HepG2 (cell line): ENCODE measurements around the gene C2CD4A. TPM values are rescaled to one million over a fixed set of nuclear protein-coding genes. Genes with fewer than 3 reads are reported as not detected.

ENCODE experiments used
- AGO1 ChIP-seq: fragments of 200-400 bp; formaldehyde crosslinking; IDR thresholded peaks from 2 replicates; pipeline ENCODE4 v1.6.1; 2017; ENCODE audit warnings: mild to moderate bottlenecking, low read depth, low read length, moderate library complexity; ENCODE audit not compliant: poor library complexity, severe bottlenecking
- ARID2 ChIP-seq: sonication (generic); formaldehyde crosslinking; IDR thresholded peaks from 2 replicates; pipeline ENCODE4 v1.8.1; 2022; ENCODE audit warnings: mild to moderate bottlenecking, missing genetic modification reagents, borderline replicate concordance
- CCAR2 ChIP-seq: fragments of 200-400 bp; formaldehyde crosslinking; optimal IDR thresholded peaks from 2 replicates; pipeline ENCODE3; 2018; ENCODE audit warnings: low read depth, mild to moderate bottlenecking, low read length, moderate library complexity
- DNMT3B ChIP-seq: conservative IDR thresholded peaks from 2 replicates; pipeline ENCODE4 v1.6.1; 2016; ENCODE audit warnings: missing biosample characterization, control low read depth
- ELK4 ChIP-seq: sonication (generic); formaldehyde crosslinking; IDR thresholded peaks from 2 replicates; pipeline ENCODE4 v1.9.0; 2021; ENCODE audit warnings: missing genetic modification reagents, borderline replicate concordance
- ETV6 ChIP-seq: sonication (generic); formaldehyde crosslinking; conservative IDR thresholded peaks from 2 replicates; pipeline ENCODE4 v1.4.0; 2020; ENCODE audit warnings: missing genetic modification reagents
- HMG20A ChIP-seq: IDR thresholded peaks from 2 replicates; pipeline ENCODE4 v1.6.1; 2016; ENCODE audit warnings: borderline replicate concordance
- HNRNPK ChIP-seq: fragments of 200-400 bp; formaldehyde crosslinking; IDR thresholded peaks from 2 replicates; pipeline ENCODE4 v1.6.1; 2018; ENCODE audit warnings: low read length, low read depth, moderate library complexity, mild to moderate bottlenecking; ENCODE audit not compliant: poor library complexity, severe bottlenecking
- JUNB ChIP-seq: sonication (generic); formaldehyde crosslinking; IDR thresholded peaks from 2 replicates; pipeline ENCODE4 v1.8.0; 2022; ENCODE audit warnings: missing genetic modification reagents, mild to moderate bottlenecking, borderline replicate concordance
- KDM2A ChIP-seq: sonication (generic); formaldehyde crosslinking; IDR thresholded peaks from 2 replicates; pipeline ENCODE4 v1.4.0; 2020; ENCODE audit warnings: low read depth, missing genetic modification reagents, borderline replicate concordance
- KLF6 ChIP-seq: IDR thresholded peaks from 2 replicates; pipeline ENCODE4 v1.8.0; 2016; ENCODE audit warnings: missing biosample characterization, missing genetic modification reagents
- MAX ChIP-seq: IDR thresholded peaks from 2 replicates; pipeline ENCODE4 v1.6.1; 2012; ENCODE audit warnings: inconsistent platforms
- MTF2 ChIP-seq: sonication (generic); formaldehyde crosslinking; IDR thresholded peaks from 2 replicates; pipeline ENCODE4 v1.5.0; 2020; ENCODE audit warnings: missing genetic modification reagents, borderline replicate concordance
- NFYB ChIP-seq: sonication (generic); formaldehyde crosslinking; IDR thresholded peaks from 2 replicates; pipeline ENCODE4 v1.4.0; 2020; ENCODE audit warnings: missing genetic modification reagents
- RARG ChIP-seq: sonication (generic); formaldehyde crosslinking; IDR thresholded peaks from 2 replicates; pipeline ENCODE4 v1.4.0; 2020; ENCODE audit warnings: low read depth, mild to moderate bottlenecking, missing genetic modification reagents
- RCOR2 ChIP-seq: IDR thresholded peaks from 2 replicates; pipeline ENCODE4 v1.6.1; 2016; ENCODE audit warnings: missing biosample characterization, missing genetic modification reagents
- SKIL ChIP-seq: sonication (generic); formaldehyde crosslinking; IDR thresholded peaks from 2 replicates; pipeline ENCODE4 v1.8.0; 2022; ENCODE audit warnings: missing genetic modification reagents, mild to moderate bottlenecking, moderate library complexity, borderline replicate concordance
- SMAD1 ChIP-seq: sonication (generic); formaldehyde crosslinking; IDR thresholded peaks from 2 replicates; pipeline ENCODE4 v1.4.0; 2020; ENCODE audit warnings: missing genetic modification reagents, low read depth, mild to moderate bottlenecking, borderline replicate concordance
- SMC3 ChIP-seq: IDR thresholded peaks from 2 replicates; pipeline ENCODE4 v1.6.1; 2011; ENCODE audit warnings: low read length, improper control_type of control experiment
- TSC22D2 ChIP-seq: sonication (generic); formaldehyde crosslinking; IDR thresholded peaks from 2 replicates; pipeline ENCODE4 v1.5.1; 2020; ENCODE audit warnings: missing genetic modification reagents, mild to moderate bottlenecking, borderline replicate concordance
- XBP1 ChIP-seq: sonication (generic); formaldehyde crosslinking; IDR thresholded peaks from 2 replicates; pipeline ENCODE4 v1.5.0; 2020; ENCODE audit warnings: missing genetic modification reagents
- ZBTB8A ChIP-seq: sonication (generic); formaldehyde crosslinking; IDR thresholded peaks from 2 replicates; pipeline ENCODE4 v1.4.0; 2020; ENCODE audit warnings: mild to moderate bottlenecking, low read depth, missing genetic modification reagents, borderline replicate concordance
- ZFYVE20 ChIP-seq: sonication (generic); formaldehyde crosslinking; IDR thresholded peaks from 2 replicates; pipeline ENCODE4 v1.8.0; 2023; ENCODE audit warnings: low read depth, mild to moderate bottlenecking, moderate library complexity, missing genetic modification reagents, borderline replicate concordance
- ZNF34 ChIP-seq: sonication (generic); formaldehyde crosslinking; IDR thresholded peaks from 2 replicates; pipeline ENCODE4 v1.4.0; 2020; ENCODE audit warnings: mild to moderate bottlenecking, missing genetic modification reagents, borderline replicate concordance
- ZNF383 ChIP-seq: sonication (generic); formaldehyde crosslinking; IDR thresholded peaks from 2 replicates; pipeline ENCODE4 v1.4.0; 2020; ENCODE audit warnings: missing genetic modification reagents, mild to moderate bottlenecking, borderline replicate concordance
- ZNF557 ChIP-seq: sonication (generic); formaldehyde crosslinking; IDR thresholded peaks from 2 replicates; pipeline ENCODE4 v1.4.0; 2020; ENCODE audit warnings: missing genetic modification reagents
- ZNF766 ChIP-seq: sonication (generic); formaldehyde crosslinking; IDR thresholded peaks from 2 replicates; pipeline ENCODE4 v1.5.0; 2020; ENCODE audit warnings: missing genetic modification reagents, borderline replicate concordance
- polyA plus RNA-seq, 8 experiments: library from polyadenylated mRNA; depleted of rRNA in 3 of 8; stranded (reverse) in 7 of 8; unstranded in 1 of 8; fragments of >200 nt; fragmentation: Illumina TruSeq in 4 of 8; extraction: Trizol in 4 of 8; gene quantifications; 2 replicates each; pipeline versions ENCODE4 v1.2.1 to v1.2.3, GENCODE V29; 2011 to 2016; ENCODE audit warnings: low read depth in 4 of 8, missing spikeins in 1 of 8, mixed read lengths in 1 of 8; ENCODE audit not compliant: insufficient read depth in 1 of 8
- total RNA-seq, 5 experiments: library from RNA; depleted of rRNA; stranded (reverse); fragments of >200 nt; fragmentation: Illumina TruSeq; extraction: Trizol; gene quantifications; 2 replicates each; pipeline ENCODE4 v1.2.3, GENCODE V29; 2016; ENCODE audit warnings: low read depth in 1 of 5

Gene C2CD4A
- total and polyA plus RNA-seq, 2 of the 13 experiments (the other 11 are each of a cell fraction or from before 2014, with no cell fraction given): 0.20 TPM; not detected in 1

GRCh38 chr15:62060113-62060895, 6.5 kb upstream of the C2CD4A start, which contains the start of gene VPS13C (continued):
- TF ChIP-seq CCAR2 (peak; percentile 73), TSC22D2 (CRISPR knock-in tag) (0 out of 2 replicates have a peak, but pooled peaks have one; percentile 48), RCOR2 (no peak), ZNF766 (CRISPR knock-in tag) (0 out of 2 replicates have a peak, but pooled peaks have one; percentile 44), SKIL (CRISPR knock-in tag) (no peak), SMC3 (no peak), KLF6 (peak; percentile 71; the same call in 1 of the 2 replicates), ZBTB8A (CRISPR knock-in tag) (0 out of 2 replicates have a peak, but pooled peaks have one; percentile 52), ELK4 (CRISPR knock-in tag) (no peak), DNMT3B (CRISPR knock-in tag) (peak; percentile 79; the same call in 1 of the 2 replicates), HMG20A (CRISPR knock-in tag) (peak; percentile 49; the same call in 1 of the 2 replicates), RARG (no peak; the same call in 1 of the 2 replicates), ARID2 (CRISPR knock-in tag) (no peak), MAX (peak; percentile 86), NFYB (CRISPR knock-in tag) (no peak), SMAD1 (peak; percentile 94), ZNF383 (CRISPR knock-in tag) (no peak), AGO1 (peak; percentile 40), ZFYVE20 (CRISPR knock-in tag) (no peak), ZNF34 (CRISPR knock-in tag) (no peak), ETV6 (CRISPR knock-in tag) (no peak), ZNF557 (CRISPR knock-in tag) (no peak), HNRNPK (no peak), XBP1 (CRISPR knock-in tag) (peak; percentile 58; the same call in 1 of the 2 replicates), MTF2 (CRISPR knock-in tag) (peak; percentile 92; the same call in 1 of the 2 replicates), JUNB (CRISPR knock-in tag) (no peak), KDM2A (CRISPR knock-in tag) (peak; percentile 81; the same call in 1 of the 2 replicates)
